NCI-H1694 treated with DMSO at 0.1 percent for 48 hours (cell line): ENCODE data around the gene ACOT4.
"Not testable (repeated sequence)": the region's sequence is repeated elsewhere in the genome, so short reads cannot be mapped to it uniquely, and the experiment has no call there.

Experiments
- DNase-seq: peaks from one replicate; lab custom pipeline; 2025; lab: John Stamatoyannopoulos, UW

ACOT4 gene

DNA sequence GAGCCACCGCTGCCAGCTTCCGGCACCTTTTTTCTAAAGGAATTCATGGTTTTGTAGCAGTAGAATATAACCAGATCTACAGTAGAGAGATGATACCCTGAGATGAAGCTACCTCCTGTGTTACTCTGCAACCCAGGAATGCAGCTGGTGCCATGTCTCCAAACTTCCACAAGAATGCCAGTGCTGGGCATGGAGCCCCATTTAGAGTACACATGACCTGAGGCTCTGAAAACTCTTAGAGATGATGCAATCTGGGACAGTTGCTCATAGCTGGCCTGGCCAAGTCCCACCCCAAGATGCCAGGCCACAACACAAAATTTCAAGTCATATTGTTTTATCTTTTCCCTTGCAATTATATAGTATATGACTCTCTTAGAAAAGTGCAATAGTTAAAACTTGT, 14.5 kb upstream of the ACOT4 start:
- not testable (repeated sequence) for DNase-seq

DNA sequence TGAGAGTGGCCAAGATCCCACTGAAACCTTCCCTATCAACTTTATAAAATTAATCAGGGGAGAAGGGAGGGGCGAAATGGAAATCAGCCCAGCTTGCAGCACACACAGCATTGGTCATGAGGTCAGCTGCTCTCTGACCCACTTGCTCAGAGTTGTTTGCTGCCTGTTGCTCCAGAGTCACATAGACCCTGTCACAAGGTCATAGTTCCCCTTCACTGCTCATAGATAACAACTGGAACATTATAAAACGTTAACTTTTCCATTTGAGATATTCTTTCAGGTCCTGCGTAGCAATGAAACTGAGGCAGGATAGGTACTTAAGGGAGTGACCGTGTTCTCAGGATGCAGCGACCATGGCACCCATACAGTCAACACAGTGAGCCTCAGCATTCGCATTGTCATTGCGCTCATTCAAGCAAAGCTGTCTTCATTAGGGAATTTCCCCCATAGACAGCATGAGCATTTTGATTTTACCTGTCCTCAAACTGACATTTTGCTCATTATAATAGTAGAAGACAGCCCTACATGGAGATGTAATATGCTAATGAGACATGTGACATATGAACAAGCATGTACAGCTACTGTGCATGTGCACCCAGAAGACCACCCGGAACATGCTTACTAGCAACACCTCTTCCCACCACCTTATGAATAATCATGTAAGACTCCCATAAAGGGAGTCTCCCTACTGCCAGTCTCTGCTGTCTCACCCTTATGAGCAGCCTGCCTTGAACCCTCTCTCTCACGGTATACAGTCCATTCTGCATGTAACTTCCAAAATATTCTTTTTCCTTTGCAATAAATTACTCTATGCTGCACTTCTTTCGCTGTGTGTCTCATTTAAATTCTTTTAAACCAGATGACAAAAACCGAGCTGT, 9.3 kb upstream of the ACOT4 start:
- not testable (repeated sequence) for DNase-seq

- DNase-seq = no peak
These were observed 3.0 kb upstream of the ACOT4 start for GRCh38 chr14:73588695-73589094.

GRCh38 chr14:73589116-73589515, 2.6 kb upstream of the ACOT4 start:
- DNase-seq = no peak

DNA sequence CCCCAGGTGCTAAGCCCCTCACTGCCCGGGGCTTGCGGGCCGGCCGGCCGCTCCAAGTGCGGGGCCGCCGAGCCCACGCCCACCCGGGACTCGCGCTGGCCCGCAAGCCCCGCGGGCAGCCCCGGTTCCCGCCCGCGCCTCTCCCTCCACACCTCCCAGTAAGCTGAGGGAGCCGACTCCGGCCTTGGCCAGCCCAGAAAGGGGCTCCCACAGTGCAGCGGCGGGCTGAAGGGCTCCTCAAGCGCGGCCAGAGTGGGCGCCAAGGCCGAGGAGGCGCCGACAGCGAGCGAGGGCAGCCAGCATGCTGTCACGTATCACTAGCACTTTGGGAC, 1.0 kb upstream of the ACOT4 start:
- DNase-seq = not testable (repeated sequence)

DNA sequence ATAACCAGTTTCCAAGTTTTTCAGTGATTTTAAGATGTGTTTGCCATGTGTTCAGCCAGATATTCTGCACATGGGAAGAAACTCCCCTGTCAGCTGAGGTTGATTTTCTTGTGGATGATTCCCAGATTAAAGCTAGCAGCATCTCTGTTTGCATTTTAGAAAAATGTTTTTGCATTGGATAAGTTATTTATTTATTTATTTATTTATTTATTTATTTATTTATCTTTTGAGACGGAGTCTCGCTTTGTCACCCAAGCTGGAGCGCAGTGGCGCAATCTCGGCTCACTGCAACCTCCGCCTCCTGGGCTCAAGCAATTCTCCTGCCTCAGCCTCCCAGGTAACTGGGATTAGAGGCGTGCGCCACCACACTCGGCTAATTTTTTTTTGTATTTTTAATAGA, 2.8 kb downstream of the ACOT4 start:
- DNase-seq = no peak

DNA sequence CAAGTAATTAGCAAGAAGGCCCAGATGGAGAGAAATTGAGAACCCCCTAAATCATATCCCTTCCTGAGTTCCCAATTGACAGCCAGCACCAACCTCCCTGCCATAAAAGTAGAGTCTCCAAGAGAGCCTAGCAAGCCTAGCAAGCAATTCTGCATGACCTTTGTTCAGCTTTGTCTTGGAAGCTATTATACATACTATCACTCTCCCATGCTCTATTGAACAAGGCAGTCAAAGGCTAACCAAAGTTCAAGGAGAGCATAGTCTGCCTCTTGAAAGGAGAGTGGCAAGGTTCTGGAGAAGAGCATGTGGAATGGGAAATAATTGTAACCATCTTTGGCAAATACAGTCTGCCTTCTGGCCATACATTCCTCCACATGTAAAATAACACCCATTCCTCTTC, 7.8 kb downstream of the ACOT4 start:
- no peak for DNase-seq

- no peak for DNase-seq
These were observed 11.3 kb downstream of the ACOT4 start for GRCh38 chr14:73602994-73603393.

DNA sequence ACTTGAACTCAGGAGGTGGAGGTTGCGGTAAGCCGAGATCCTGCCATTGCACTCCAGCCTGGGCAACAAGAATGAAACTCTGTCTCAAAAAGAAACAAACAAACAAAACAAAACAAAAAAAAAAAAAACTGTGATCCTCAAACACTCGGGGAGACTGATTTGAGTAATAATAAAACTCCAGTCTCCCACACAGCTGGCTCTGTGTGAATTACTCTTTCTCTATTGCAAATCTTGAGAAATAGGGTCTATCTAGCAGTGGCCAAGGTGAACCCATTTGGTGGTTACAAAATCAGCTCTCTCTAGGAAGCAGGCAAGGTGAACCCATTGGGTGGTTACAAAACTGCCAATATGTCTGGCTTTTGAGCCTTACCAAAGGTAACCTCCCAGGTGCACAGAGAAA, 14.6 kb downstream of the ACOT4 start:
- DNase-seq = no peak

GRCh38 chr14:73607241-73607640, 15.6 kb downstream of the ACOT4 start:
- no peak for DNase-seq

DNA sequence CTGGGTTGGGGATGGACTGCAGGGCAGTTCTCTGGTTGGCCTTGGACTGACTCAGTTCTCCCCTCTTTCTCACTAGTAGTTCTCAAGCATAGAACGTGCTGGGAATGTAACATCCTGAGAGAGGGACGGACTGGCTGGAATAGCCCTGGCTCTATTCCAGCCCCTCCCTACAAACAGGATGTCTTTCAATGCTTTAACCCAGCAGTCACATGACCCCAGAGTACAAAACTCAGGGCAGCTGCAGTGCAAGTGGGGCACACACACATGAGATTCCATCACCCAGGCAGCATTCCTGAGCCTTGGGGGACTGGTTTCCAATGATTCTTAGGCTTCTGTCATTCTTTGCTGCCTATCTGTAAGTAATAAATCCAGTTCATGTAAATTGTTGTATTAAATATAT, 19.0 kb downstream of the ACOT4 start:
- no peak for DNase-seq

DNA sequence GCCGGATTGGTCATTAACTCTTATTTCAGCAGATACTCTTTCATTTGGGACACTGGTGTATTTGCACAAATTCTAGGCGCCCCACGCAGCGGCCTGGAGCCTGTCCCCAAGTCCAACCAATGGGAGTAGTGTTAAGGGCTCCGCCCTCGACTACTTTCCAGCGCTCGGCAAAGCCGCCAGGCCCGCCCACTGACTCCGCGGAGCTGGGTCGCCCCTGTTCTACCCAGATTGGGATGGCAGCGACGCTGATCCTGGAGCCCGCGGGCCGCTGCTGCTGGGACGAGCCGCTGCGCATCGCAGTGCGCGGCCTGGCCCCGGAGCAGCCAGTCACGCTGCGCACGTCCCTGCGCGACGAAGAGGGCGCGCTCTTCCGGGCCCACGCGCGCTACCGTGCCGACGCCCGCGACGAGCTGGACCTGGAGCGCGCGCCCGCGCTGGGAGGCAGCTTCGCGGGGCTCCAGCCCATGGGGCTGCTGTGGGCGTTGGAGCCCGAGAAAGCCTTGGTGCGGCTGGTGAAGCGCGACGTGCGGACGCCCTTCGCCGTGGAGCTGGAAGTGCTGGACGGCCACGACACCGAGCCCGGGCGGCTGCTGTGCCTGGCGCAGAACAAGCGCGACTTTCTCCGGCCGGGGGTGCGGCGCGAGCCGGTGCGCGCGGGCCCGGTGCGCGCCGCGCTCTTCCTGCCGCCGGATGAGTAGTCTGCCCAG, 20.8 kb downstream of the ACOT4 start, which contains the start of gene ACOT6:
Gene ACOT6 (plus strand): TSS at position 179 of the 707 bp plus-strand sequence. CDS start 55 bp downstream, at position 234.
- DNase-seq = peak; percentile 84

GRCh38 chr14:73613046-73613383, 21.3 kb downstream of the ACOT4 start:
- DNase-seq = peak; percentile 30

- no peak for DNase-seq
These were observed 21.8 kb downstream of the ACOT4 start for GRCh38 chr14:73613419-73613963.

GRCh38 chr14:73616831-73617230, 25.2 kb downstream of the ACOT4 start:
- no peak for DNase-seq

- DNase-seq = no peak
These were observed 27.9 kb downstream of the ACOT4 start for GRCh38 chr14:73619524-73619923.

GRCh38 chr14:73620268-73620667, 28.6 kb downstream of the ACOT4 start:
- no peak for DNase-seq

GRCh38 chr14:73623504-73624054, 31.9 kb downstream of the ACOT4 start:
- no peak for DNase-seq

- DNase-seq = no peak
These were observed 34.0 kb downstream of the ACOT4 start for GRCh38 chr14:73625706-73626105.

- DNase-seq = no peak
These were observed 35.5 kb downstream of the ACOT4 start for GRCh38 chr14:73627151-73627558.

DNA sequence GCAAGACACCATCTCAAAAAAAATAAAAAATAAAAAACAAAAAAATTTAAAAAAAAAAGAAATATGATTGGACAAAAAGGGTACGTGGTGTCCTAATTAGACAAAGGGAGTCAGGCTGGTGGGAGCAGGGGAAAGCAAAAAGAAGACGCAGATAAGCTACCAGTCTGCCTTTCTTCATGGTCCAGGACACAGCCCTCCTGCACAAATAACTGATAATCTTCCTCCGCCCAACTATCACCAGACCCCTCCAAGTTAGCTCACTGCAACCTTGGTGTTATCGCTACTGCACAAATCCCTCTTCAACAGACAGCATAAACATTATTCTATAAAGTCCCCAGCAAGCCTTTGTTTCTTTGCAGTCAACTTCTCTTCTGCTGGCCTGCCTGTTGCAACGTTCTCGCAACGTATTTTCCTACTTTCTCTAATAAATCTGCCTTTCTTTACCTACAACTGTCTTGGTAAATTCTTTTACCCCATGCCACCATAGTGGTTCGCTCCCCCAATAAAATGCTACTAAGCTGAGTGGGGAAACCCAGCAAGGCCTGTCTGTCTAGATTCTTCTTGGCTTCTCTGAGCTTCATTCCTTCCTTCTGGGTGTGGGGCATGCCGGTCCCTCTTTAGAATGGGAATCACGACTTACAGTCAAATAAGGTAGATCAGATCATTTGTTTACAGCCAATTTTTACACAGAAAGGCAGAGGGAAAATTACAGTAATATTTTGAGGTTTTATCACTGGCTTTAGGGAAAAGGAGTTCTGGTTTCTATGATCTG, 38.5 kb downstream of the ACOT4 start:
- no peak for DNase-seq
